HG03442 (cell line): Measurements from ENCODE around the gene THBD.
"Not testable (repeated sequence)": the region's sequence is repeated elsewhere in the genome, so short reads cannot be mapped to it uniquely, and the experiment has no call there.

ENCODE experiments used
- ATAC-seq: cut with Tn5 transposase; IDR thresholded peaks from one replicate; pipeline ENCODE4 v1.9.1; 2021; ENCODE audit warnings: mild to moderate bottlenecking, moderate library complexity; ENCODE audit not compliant: unreplicated experiment

Gene THBD

GRCh38 chr20:23037017-23037481, 12.4 kb downstream of the THBD start:
- ATAC-seq, result no peak

GRCh38 chr20:23036371-23036770, 13.1 kb downstream of the THBD start:
- no peak for ATAC-seq

GRCh38 chr20:23035731-23036130, 13.7 kb downstream of the THBD start:
- no peak for ATAC-seq

- ATAC-seq, result no peak
These were observed 14.5 kb downstream of the THBD start, which contains the start of gene SSTR4 for GRCh38 chr20:23034721-23035671. Gene SSTR4, plus strand, starts transcription at chr20:23035312. Its CDS starts 172 bp downstream, at chr20:23035484.

GRCh38 chr20:23033918-23034317, 15.6 kb downstream of the THBD start:
- ATAC-seq, result no peak

GRCh38 chr20:23032750-23033078, 16.8 kb downstream of the THBD start:
- ATAC-seq, result no peak

GRCh38 chr20:23032056-23032749, 17.3 kb downstream of the THBD start:
- ATAC-seq, result no peak

- no peak for ATAC-seq
These were observed 18.1 kb downstream of the THBD start for GRCh38 chr20:23031346-23031745.

GRCh38 chr20:23029324-23029723, 20.1 kb downstream of the THBD start:
- no peak for ATAC-seq

- no peak for ATAC-seq
These were observed 21.1 kb downstream of the THBD start for GRCh38 chr20:23028392-23028791.

GRCh38 chr20:23027721-23028120, 21.8 kb downstream of the THBD start:
- ATAC-seq, result no peak

GRCh38 chr20:23025503-23025902, 24.0 kb downstream of the THBD start:
- ATAC-seq, result not testable (repeated sequence)

- no peak for ATAC-seq
These were observed 24.8 kb downstream of the THBD start for GRCh38 chr20:23024701-23025100.

GRCh38 chr20:23023621-23024177, 25.8 kb downstream of the THBD start:
- no peak for ATAC-seq

- no peak for ATAC-seq
These were observed 26.6 kb downstream of the THBD start for GRCh38 chr20:23022849-23023248.

- no peak for ATAC-seq
These were observed 27.5 kb downstream of the THBD start for GRCh38 chr20:23021951-23022350.

GRCh38 chr20:23021541-23021940, 27.9 kb downstream of the THBD start:
- ATAC-seq, result no peak

- ATAC-seq, result no peak
These were observed 29.0 kb downstream of the THBD start for GRCh38 chr20:23020230-23021018.

- ATAC-seq, result no peak
These were observed 30.1 kb downstream of the THBD start for GRCh38 chr20:23019403-23019802.

- ATAC-seq, result no peak
These were observed 30.5 kb downstream of the THBD start for GRCh38 chr20:23018941-23019340.

- ATAC-seq, result no peak
These were observed 31.0 kb downstream of the THBD start for GRCh38 chr20:23018432-23018831.
